Erythroblast (primary cell): Measurements from ENCODE around the gene COL4A2.
A peak's percentile ranks its signal among the peaks of the same experiment; 100 is the strongest.

Experiments used
- DNase-seq, 2 experiments: peaks; one replicate each; lab custom pipeline; 2025; lab: John Stamatoyannopoulos, UW
- GATA1 ChIP-seq: IDR thresholded peaks from 2 replicates; pipeline ENCODE4 v1.6.1; 2011; ENCODE audit warnings: low read depth, mild to moderate bottlenecking, control low read depth, low read length, moderate library complexity
- POLR2A ChIP-seq: IDR thresholded peaks from 2 replicates; pipeline ENCODE4 v1.6.1; 2011; ENCODE audit warnings: mild to moderate bottlenecking, low read length

The COL4A2 gene

DNA sequence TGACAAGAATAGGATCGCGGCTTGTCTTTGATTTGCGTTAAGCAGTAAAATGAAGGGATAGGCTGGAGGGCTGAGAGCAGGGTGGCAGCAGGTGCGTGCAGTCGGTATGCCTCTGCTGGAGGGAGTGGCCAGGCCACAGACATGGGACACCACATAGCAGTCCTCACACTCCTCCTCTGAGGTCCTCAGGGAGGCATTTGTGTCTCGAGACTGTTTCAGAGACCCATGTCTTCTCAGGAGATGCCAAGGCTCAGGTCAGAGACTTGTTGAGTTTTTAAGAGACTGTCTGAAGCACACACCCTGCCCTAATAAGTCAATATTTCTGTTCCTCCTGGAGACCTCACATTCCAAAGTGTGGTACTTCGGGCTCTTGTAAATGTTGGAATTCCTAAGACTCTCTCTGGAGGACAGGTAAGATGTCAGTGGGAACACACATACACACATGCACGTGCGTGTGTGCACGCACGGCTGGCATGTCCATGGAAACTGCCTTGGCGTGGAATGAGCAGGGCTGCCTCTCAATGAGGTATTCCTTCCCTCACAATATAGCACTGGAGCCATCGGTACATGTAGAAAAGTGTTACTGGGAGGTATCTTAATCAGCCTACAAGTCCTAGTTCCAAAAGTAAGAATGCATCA, 46.4 kb downstream of the COL4A2 start:
- no peak for TF ChIP-seq GATA1
- no peak for TF ChIP-seq POLR2A
- DNase-seq = no peak

DNA sequence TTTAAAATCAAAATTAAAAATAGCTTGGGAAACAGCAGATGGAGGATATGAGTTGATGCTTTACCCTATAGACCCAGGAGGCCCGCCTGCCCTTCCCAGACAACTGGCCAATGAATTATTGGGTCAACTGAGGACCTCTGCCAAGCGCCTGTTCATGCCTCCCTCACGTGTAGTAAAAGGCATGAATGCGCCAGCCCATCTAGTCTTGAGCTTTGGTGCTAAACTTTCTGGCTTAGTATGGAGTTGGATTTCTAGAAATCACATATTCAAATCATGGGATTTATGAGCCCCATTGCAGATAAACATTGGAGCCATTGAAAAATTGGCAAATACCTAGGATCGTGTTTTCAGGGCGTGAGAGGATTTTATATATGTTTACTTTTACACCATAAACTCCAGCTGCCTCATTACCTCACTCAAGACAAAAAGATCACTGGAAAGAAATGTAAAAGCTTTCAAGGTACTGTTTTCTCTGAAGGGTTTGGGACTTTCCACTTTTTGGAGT, 47.1 kb downstream of the COL4A2 start:
- TF ChIP-seq GATA1 (no peak), POLR2A (no peak)

DNA sequence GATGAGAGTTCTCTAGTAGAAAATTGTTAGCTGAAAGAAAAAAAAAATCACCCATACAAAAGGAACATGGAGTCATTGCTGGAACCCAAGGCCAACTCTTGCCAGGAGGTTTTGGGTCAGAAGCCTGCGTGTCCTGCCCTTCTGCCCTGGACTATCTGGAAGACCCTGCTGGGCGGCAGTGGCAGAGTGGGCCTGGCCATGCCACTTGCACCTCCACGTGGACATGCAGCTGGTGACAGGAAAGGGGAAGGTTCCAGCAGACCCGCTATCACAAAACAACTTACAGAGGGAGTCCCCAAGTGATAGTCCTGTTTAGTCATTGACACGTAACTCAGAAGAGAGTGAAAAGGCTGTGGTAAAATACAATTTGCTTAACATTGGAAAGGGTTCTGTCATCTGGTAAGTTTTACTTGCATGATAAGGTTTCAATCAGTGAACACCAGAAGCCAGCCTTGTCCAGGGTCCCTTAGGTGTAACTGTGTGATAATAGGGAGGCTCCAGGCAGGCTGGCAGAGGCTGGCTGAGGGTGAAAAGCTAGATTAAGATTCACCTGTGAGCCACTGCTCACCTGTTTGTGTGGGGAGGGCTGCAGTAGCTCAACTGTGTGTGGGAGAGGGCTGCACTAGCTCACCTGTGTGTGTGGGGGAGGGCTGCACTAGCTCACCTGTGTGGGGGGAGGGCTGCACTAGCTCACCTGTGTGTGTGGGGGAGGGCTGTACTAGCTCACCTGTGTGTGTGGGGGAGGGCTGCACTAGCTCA, 47.8 kb downstream of the COL4A2 start:
- peak in 1 of 2 experiments; percentile 56 for DNase-seq
- no peak for TF ChIP-seq POLR2A
- no peak for TF ChIP-seq GATA1

More for the DNA sequence above, 47.1 kb downstream of the COL4A2 start:
- DNase-seq = no peak

DNA sequence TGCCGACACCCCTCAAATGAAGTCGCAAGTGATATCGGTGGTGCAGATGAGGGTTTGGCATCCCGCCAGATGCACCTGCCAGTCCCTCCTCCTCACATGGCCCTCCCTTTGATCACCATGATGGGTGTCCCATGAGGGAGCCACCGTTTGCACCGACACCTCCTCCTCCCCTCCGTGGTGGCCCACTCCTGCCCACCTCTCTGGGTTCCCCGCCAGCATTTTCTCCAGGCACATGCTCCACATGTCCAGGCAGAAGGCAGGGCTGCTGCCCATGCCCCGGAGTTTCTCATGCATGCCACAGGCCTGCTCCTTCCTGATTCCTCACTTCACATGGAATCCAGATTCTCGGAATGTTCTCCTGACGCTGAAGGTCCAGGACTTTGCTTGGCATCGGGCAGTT, 49.3 kb downstream of the COL4A2 start:
- no peak for DNase-seq
- no peak for TF ChIP-seq POLR2A
- no peak for TF ChIP-seq GATA1

DNA sequence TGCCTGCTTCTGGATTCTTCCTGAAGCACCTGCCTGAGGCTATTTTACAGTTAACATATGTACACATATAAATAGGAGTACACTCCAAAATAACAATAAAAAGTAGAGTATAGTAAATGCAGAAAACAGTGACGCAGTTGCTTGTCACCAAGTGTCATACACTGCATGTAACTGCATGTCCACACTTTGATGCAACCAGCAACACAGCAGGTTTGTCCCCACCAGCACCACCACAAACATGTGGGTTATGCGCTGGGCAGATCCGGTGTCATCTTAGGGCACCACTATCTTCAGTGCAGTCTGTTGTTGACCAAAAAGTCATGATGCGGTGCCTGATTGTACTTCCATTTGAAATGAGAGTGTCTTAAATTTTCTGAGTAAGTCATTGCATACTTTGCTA, 51.3 kb downstream of the COL4A2 start:
- DNase-seq = no peak
- TF ChIP-seq POLR2A (no peak), GATA1 (no peak)

DNA sequence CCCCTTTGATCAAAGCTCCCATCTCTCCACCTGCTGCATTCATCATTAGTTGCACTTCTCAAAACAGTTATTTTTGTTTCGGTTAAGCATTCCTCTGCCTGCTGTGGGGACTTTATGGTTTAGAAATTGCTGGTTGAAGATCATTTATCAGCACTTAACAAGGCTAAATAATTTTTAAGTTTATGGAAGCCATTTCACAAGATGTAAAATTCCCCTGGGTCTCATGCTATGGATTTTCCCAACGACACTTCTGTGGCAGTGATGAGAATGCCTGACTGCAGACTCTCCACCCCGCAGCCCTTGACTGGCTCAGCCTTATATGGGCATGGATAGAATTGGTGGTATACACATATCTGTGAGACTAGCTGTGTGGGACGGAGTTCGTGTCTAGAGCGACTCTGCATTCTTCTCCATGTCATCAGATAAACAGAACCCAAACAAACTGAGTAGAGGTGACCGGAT, 52.8 kb downstream of the COL4A2 start:
- TF ChIP-seq POLR2A = no peak
- no peak for TF ChIP-seq GATA1

DNA sequence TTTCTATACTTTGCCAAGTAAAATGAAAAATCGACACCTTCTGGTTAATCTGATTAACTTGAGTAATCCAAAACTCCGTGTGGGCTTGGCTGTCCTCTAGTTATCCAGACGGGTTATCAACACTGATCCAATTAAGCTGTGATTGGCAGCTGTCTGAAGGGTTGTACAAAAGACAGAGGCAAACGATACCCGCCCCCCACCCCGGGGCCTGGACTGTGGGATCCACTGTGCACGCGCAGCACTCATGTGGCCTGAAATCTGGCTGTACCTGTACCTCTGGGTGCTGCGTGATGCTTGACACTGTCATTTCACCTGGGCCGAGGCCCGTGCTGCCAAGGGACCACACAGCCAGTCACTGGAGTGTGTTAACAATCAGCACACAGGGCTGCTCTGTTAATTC, 53.5 kb downstream of the COL4A2 start:
- DNase-seq = no peak
- TF ChIP-seq POLR2A (no peak), GATA1 (no peak)

More for the DNA sequence above, 52.8 kb downstream of the COL4A2 start:
- no peak for DNase-seq

DNA sequence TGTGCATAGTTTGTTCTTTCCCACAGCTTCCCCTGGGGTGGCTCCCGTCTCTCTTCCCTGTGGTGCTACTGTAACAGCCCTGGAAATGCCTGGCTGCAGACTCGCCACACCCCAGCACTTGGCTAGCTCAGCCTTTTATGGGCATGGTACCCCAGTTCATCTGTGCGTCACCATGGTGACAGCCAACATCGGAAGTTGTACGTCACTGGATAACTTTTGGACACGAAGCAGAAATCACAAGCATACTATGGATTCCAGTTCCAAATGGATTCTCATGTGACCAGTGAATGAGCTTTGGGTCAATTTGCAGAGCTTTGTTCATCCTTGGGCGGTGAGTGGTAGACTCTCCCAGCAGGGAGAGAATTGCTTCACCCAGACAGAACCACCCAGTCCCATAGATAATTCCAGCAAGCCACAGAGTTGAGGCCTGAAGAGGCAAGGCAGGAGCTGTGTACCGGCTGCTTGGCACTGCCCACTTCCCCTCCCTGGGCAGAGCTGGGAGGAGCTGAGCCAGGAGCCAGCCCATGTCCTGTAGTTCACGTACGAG, 54.4 kb downstream of the COL4A2 start:
- DNase-seq = no peak
- no peak for TF ChIP-seq POLR2A
- TF ChIP-seq GATA1 = no peak

DNA sequence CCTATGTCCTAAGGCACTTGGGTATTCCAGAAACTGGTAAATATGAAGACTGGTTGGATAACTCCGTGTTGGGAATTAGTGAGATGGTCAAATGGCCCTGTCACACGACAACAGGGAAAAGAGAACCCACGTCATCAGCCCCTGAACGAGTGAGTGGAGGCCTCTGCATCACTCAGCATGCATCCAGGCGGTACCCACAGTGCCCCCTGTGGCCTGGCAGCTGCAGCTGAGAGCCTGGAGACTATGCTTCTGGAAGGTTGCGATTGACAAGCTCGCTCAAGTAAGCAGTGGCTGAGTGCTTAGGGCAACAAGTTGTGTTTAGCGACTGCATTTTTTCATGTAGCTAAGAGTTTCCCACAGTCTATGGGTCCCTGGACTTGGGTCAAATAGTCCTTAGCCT, 55.9 kb downstream of the COL4A2 start:
- no peak for TF ChIP-seq GATA1
- no peak for TF ChIP-seq POLR2A
- DNase-seq = no peak

DNA sequence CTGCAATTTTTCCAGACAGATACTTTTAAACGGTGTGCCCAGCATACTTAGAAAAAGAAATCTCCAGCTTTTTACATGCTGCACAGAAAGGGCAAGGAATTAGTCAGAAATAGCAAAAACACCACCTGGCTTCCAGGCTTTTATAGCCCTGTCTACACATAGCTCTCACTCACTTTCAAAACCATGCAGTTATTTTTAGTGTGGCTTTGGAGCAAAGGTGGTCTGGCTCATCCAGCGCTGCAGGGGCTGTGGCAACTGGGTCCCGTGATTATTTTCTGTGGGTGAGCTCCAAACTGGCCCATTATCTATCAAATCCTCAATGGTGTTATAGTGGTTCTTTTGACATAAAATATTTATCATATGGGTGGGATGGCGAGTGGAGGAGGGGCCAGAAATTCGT, 57.0 kb downstream of the COL4A2 start:
- no peak for DNase-seq
- TF ChIP-seq GATA1 (no peak), POLR2A (no peak)

DNA sequence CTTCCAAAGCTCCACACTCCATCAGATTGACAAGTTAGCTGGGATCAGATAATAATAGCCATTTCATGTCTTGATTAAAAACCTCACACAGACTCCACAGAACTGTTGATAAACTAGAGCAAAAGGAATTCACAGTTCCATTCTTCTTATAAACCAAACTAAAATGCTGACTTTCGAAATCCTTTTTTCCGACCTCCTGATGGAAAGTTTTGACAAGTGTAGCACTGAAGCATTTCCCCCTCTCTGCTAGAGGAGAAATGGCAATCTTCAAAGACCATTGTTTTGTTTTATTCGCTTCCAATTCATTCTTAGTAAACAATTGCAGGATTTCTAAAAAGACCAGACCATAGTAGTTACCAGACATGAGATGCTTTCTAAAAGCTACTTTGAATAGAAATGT, 58.8 kb downstream of the COL4A2 start:
- no peak for DNase-seq
- TF ChIP-seq POLR2A = no peak
- TF ChIP-seq GATA1 = no peak

DNA sequence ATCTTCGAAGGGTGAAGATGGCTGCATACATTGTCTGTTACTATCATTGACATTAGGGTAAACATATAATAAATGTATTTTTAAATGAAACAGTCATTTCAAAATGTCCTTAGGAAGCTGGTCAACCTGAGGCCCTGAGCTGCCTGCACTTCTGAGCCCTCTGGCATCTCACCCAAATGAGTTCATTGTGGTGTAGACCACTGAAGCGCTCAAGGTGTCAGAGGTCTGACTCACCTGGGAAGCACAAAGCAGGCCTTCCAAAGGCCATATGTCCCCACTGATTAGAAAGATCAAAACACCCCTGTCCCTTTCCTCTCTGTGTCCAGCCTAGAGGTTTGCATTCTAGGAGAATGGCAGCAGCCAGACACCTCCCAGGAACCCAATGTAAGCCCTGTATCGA, 59.6 kb downstream of the COL4A2 start:
- no peak for TF ChIP-seq POLR2A
- no peak for TF ChIP-seq GATA1
- no peak for DNase-seq

DNA sequence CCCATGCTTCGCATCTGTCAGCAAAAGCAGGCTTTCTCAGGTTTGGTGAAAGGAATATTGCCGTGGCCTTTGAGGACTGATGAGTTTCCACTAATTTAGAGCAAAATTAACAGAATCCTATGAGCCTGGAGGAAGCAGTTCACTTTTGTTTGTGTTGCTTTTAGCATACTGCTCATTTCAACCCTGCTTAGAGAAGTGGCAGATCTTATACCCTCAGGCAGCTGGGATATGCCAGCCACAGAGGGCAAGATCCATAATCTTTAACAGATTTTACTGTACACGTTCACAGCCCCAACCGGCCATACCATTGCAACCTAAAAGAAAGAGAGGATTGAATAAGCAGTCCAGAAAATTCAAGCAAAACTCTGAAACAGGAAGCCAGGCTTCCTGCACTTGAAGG, 60.5 kb downstream of the COL4A2 start:
- no peak for DNase-seq
- TF ChIP-seq GATA1 (no peak), POLR2A (no peak)

DNA sequence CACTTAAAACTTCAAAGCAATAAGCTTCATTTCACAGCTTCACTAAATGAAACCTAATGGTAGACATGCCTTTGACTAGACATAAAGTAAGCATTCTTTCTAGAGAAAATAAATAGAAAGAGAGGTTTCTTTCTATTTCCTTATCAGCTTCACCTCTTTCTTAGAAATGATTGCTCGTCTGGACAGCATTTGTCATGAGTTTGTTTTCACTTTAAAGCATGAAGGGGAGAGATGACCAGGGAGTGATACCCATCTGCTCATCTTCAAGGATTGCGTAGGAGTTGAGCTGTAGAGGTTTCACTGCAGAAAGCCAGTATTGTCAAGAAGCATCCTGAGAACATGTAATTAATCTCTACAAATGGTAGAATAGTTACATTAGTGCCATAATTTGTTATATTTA, 61.3 kb downstream of the COL4A2 start:
- no peak for DNase-seq
- no peak for TF ChIP-seq GATA1
- no peak for TF ChIP-seq POLR2A
